ENCODE data around the gene BLNK.

Gene BLNK

DNA sequence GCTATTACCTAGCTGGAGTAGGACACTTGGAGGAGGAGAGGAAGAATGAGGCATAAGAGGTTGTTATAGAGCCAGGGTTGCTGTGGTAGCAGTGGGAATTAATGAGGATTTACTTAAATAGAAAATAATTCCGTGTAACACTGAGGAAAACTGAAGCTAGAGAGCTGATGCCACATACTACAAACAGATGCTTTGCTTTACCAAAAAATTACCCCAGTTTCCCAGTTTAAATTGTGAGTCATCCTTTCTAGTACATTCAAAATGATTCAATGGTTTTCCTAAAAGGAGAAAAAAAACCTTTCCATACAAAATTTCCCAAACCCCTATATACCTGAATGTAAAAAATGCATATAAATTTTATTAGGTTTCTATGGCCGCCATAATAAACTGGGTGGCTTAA lies 82.9 kb downstream of the BLNK start:
- ATAC-seq = no peak
- H3K9me3 Mint-ChIP-seq = peaks cover 8% of the 10 kb centered on the region
- no peaks in the 10 kb centered on the region for H3K4me1 Mint-ChIP-seq
- no peaks in the 10 kb centered on the region for H3K36me3 Mint-ChIP-seq
- no peak overlapping the region for H3K4me3 Mint-ChIP-seq
- DNase-seq (ENCODE audit: low spot score in 2 of 2) = no peak
- no peak overlapping the region for H3K27ac Mint-ChIP-seq

- ATAC-seq (no peak), DNase-seq (ENCODE audit: low spot score in 2 of 2) (no peak)
- no peaks in the 10 kb centered on the region for H3K36me3 Mint-ChIP-seq
- H3K4me3 Mint-ChIP-seq = no peak overlapping the region
- no peak overlapping the region for H3K27ac Mint-ChIP-seq
- H3K9me3 Mint-ChIP-seq = peaks cover 22% of the 10 kb centered on the region
- no peaks in the 10 kb centered on the region for H3K4me1 Mint-ChIP-seq
These were observed 94.4 kb downstream of the BLNK start for GRCh38 chr10:96176985-96177384.

DNA sequence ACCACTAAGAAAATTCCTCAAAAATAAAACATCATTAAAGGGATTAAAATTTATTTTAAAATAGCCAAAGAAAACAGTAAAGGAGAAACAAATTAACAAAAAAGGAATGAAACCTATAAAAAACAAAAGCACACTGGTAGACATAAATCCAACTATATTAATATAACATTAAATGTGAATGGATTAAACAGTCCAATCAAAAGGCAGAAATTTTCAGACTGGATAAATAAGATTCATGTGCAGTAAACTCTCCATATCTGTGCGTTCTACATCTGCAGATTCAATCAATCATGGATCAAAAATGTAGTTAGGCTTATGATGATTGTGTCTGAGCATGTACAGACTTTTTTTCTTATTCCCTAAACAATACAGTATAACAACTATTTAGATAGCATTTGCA lies 98.7 kb downstream of the BLNK start:
- Mint-ChIP-seq H3K4me3 (no peak overlapping the region), H3K4me1 (no peaks in the 10 kb centered on the region), H3K27ac (no peak overlapping the region), H3K36me3 (no peaks in the 10 kb centered on the region), H3K9me3 (peaks cover 30% of the 10 kb centered on the region)
- DNase-seq (ENCODE audit: low spot score in 2 of 2) (no peak), ATAC-seq (no peak)

DNA sequence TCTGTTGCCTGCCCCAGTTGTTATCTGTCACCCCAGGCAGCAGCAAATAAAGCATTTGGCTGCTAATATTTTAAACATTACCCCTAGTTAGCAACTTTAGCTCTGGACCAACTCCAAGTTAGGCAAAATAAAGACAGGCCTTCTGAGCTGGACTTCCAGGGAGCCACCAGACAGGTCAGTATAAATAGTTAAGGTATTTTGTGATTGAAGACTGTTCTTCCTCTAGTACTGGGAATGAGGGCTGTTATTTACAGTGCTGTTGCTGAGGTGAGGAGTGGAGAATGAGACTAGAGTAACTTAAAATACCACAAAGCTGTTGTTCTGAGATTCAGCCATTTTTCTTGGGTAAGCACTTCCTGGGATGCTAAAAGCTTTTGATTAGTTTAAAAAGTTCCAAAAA lies 101.1 kb downstream of the BLNK start:
- Mint-ChIP-seq H3K9me3 (peaks cover 29% of the 10 kb centered on the region), H3K36me3 (no peaks in the 10 kb centered on the region), H3K27ac (no peak overlapping the region), H3K4me1 (no peaks in the 10 kb centered on the region), H3K4me3 (no peak overlapping the region)
- ATAC-seq (no peak), DNase-seq (ENCODE audit: low spot score in 2 of 2) (no peak)

GRCh38 chr10:96168546-96168945 lies 102.8 kb downstream of the BLNK start:
- no peak for ATAC-seq
- no peak for DNase-seq (ENCODE audit: low spot score in 2 of 2)
- no peak overlapping the region for H3K4me3 Mint-ChIP-seq
- H3K36me3 Mint-ChIP-seq = no peaks in the 10 kb centered on the region
- H3K9me3 Mint-ChIP-seq = peaks cover 27% of the 10 kb centered on the region
- no peak overlapping the region for H3K27ac Mint-ChIP-seq
- H3K4me1 Mint-ChIP-seq = no peaks in the 10 kb centered on the region

DNA sequence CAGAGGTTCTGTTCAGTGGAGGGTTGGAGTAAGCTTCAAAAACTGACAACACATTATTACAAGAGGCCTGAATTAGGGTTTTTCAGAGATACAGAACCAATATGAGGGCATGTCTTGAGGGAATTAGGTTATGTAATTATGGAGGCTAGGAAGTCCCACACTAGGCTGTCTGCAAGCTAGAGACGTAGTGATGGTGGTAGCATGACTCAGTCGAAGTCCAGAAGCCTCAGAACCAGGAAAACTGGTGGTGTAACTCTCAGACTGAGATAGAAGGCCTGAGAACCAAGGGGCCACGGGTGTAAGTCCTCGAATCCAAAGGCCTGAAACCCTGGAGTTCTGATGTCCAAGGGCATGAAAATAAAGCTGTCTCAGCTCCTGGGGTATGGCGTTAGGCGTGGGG lies 105.6 kb downstream of the BLNK start:
- Mint-ChIP-seq H3K9me3 (peaks cover 19% of the 10 kb centered on the region), H3K4me1 (no peaks in the 10 kb centered on the region), H3K27ac (no peak overlapping the region), H3K4me3 (no peak overlapping the region), H3K36me3 (no peaks in the 10 kb centered on the region)
- no peak for DNase-seq (ENCODE audit: low spot score in 2 of 2)
- ATAC-seq = no peak

GRCh38 chr10:96153070-96153469 lies 118.3 kb downstream of the BLNK start:
- DNase-seq (ENCODE audit: low spot score in 2 of 2) (peak in 1 of 2 donors; percentile 54), ATAC-seq (peak; percentile 85)
- Mint-ChIP-seq H3K36me3 (peaks cover 80% of the 10 kb centered on the region), H3K27ac (peak overlapping the region; percentile 80), H3K4me1 (peaks cover 19% of the 10 kb centered on the region), H3K9me3 (peaks cover 9% of the 10 kb centered on the region), H3K4me3 (peak overlapping the region; percentile 29)

- peaks cover 76% of the 10 kb centered on the region for H3K36me3 Mint-ChIP-seq
- H3K27ac Mint-ChIP-seq = peak overlapping the region; percentile 80
- ATAC-seq (peak; percentile 93), DNase-seq (ENCODE audit: low spot score in 2 of 2) (no peak)
- peaks cover 9% of the 10 kb centered on the region for H3K9me3 Mint-ChIP-seq
- H3K4me3 Mint-ChIP-seq = peak overlapping the region; percentile 29
- H3K4me1 Mint-ChIP-seq = peaks cover 19% of the 10 kb centered on the region
These were observed 118.9 kb downstream of the BLNK start for GRCh38 chr10:96152437-96152836.
